CD4-positive, alpha-beta T cell treated with Interleukin-15 for 1 hour (primary cell): ENCODE results near the gene KLHDC8B.

ENCODE experiments used
- DNase-seq: peaks from one replicate; pipeline ENCODE4 v3.0.0-alpha.2; 2020

KLHDC8B gene

GRCh38 chr3:49171119-49171774 is at the start of gene KLHDC8B:
KLHDC8B (plus strand) TSS chr3:49171598; CDS start chr3:49172770, 1,172 bp downstream.
- peak; percentile 76 for DNase-seq

DNA sequence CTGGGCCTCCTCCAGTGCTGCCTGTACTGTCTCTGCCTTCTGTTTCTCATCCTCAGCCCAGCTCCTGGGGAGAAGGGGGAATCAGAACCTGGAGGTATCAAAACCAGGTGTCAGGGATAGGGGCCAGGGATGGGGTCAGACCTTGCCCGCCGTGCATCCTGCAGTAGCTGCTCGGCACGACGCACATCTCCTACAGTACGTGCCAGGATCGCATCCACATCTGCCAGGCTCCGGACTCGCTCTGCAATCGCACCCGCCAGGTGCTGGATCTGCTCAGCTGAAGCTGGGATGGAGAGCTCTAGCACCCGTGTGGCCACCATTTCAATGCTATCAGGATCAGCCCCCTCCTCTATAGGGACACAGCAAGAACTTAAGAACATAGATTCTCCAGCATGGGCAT is 49.4 kb upstream of the KLHDC8B start:
- no peak for DNase-seq

DNA sequence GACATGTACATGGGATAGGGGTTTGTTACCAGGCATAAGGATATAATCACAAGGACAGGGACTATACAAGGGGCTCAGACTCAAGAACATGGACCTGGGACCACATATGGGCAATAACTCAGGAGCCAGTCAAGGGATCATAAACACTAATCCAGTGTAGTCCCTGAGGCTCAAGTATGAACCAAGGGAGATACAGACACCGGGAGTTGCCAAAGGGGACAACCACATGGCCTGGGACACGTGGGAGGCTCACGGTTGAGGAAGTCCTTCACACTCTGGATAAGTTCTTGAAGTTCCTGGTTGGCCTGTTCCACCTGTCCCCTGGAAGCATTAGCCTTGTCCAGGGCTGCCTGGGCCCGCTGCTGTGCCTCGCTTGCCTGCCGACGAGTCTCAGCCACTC is 48.9 kb upstream of the KLHDC8B start:
- no peak for DNase-seq

GRCh38 chr3:49122886-49123545 is 48.4 kb upstream of the KLHDC8B start:
- no peak for DNase-seq

DNA sequence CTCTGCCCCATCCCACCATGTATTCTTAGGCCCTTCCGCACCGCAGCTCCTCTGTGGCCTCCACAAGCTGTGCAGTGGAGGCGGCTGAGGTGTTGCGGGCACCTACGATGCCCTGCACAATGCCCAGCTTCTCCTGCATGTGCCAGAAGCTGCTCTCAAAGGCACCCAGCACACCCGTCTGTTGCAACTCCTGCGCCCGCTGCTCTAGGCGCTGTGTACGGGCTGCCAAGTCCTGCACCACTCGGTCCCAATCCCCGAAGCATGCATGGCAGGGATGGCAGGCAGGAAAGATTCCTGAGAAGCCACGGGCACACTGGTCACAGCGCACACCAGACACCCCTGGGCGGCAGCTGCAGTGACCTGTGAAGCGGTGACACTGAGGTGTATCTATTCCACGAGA is 47.7 kb upstream of the KLHDC8B start:
- DNase-seq, result no peak

DNA sequence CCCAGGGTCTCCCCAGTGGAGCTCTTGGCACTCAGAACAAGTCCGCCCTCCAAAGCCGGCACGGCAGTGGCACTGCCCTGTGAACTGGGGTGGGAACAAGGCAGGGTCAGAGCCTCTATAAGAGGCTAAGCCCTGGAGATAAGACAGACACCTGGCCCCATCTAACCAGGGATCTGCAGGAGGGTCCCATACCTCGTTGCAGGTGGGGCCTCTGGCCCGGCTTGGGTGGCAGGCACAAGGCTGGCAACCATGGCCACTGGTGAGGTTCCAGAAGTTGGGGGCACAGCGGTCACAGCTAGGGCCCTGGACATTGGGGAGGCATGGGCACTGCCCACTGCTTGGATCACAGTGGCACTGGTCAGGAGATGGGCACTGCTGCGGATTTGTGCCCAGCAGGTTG is 47.2 kb upstream of the KLHDC8B start:
- no peak for DNase-seq

DNA sequence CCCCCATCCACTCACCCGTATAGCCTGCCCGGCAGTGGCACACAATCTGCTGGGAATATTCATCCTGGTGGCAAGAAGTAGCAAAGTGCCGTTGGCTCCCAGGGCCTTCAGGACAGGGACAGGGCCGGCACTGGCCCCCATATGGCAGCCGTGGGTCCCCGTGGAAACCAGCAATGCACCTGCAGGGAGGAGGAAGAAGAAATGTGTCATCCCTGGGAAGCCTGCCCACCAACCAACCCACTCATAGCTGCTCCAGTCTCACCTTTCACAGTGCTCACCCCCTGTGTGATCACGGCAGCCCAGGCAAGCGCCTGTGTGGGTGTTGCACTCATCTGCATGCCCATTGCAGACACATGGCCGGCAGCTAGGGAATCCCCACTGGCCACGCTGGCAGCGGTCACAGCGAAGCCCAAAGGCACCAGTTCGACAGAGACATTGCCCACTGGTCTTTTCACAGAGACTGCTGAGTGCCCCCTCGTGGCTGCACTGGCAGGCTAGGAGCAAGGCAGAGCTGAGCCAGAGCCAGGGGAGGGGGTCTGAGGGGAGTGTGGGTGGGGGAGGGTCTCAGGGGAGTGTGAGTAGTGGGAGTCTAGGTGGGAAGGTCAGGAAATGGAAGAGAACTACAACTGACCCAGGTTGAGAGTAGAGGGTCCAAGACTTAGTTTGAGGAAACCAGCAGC is 46.3 kb upstream of the KLHDC8B start:
- DNase-seq, result no peak

- no peak for DNase-seq
Measured at GRCh38 chr3:49131040-49131439, 40.4 kb upstream of the KLHDC8B start.

DNA sequence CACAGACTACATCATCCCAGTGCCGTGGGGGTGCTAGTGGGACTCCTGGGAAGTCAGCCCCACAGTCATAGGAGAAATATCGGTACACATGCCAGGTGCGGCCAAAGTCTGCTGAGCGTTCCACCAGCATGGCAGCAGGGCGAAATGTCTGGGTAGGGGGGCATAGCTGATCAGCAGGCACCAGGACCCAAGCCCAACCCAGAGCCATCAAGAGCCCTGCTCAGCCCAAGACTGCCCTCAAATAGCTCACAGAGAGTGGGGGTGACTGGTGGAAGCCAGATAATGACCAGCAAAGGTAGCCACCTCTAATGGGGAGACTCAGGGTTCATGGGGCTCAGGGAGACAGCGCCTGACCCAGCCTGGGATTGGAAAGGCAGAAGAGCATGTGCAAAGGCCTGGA is 39.8 kb upstream of the KLHDC8B start:
- DNase-seq, result no peak

- DNase-seq, result no peak
Measured at GRCh38 chr3:49132073-49132436, 39.3 kb upstream of the KLHDC8B start.

- DNase-seq, result no peak
Measured at GRCh38 chr3:49132437-49133225, 38.8 kb upstream of the KLHDC8B start, which contains the start of gene LAMB2. LAMB2 (minus strand) TSS chr3:49133050; CDS start chr3:49132867, 183 bp downstream.

DNA sequence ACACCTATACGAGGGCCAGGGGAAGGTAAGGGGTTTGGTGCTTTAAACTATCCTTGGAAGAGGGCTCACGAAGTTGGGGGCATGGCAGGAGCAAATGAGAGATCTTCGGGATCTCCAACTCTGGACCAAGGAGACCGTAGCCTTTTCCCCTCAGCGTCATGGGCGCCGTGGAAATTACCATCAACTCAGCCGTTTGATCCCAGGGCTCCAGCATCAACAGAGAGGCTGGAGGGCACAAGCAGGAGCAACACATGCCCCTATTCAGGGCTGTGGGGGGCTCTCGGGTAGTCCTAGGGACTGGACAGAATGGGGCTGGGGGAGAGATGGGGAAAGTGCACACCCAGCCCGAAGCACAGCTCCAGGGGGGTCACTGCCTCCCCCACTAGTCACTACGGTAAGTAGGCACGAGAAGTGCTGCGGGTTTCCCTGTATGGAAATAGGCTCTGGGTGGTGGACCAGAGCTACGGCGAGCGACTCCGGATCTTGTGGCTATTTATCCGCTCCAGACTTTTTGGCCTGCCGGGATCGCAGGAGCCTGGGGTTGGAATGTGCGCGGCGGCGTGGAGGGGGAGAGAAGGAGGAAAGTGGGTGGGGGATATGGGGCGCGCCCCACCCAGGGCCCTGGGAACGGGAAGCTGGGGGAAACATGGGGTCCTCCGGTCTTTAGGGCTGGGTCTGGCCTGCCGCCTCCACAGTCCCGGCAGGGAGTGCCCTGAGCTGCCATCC is 38.0 kb upstream of the KLHDC8B start:
- no peak for DNase-seq

GRCh38 chr3:49134471-49135265 is 36.7 kb upstream of the KLHDC8B start:
- DNase-seq, result no peak

DNA sequence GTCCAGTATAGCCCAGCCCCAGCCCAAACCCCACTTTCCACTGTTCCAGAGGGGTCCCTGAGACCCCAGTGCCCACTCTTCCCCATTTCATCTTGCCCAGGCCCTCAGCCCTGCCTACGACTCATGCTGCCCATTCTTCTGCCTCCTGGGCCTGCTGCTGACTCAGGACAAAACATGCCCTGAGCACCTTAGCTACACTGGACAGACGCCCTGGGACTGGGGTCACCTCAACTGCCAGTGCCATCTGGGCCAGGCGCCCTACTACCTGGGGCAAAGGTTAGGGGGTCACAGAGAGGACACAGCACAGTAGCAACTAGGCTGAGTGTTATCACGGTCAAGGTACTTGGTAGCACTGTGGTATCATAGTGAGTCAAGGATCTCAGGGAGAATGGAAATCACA is 35.9 kb upstream of the KLHDC8B start:
- no peak for DNase-seq

DNA sequence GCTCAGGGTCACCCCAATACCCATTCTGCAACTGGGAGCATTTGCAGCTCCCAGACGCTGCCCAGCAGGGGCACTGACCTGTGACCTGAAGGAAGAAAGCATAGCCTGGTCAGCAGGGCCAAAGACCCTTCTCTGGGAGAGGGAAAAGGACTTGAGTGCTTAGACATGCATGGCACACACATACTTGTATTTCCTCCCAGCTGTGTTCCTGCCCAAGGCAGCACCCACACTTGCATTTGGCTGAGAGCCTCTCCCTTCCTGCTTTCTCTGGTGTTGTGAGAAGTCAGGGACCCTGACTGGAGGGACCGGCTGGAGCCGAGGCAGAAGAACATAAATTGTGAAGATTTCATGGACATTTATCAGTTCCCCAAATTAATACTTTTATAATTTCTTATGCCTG is 31.3 kb upstream of the KLHDC8B start:
- no peak for DNase-seq

DNA sequence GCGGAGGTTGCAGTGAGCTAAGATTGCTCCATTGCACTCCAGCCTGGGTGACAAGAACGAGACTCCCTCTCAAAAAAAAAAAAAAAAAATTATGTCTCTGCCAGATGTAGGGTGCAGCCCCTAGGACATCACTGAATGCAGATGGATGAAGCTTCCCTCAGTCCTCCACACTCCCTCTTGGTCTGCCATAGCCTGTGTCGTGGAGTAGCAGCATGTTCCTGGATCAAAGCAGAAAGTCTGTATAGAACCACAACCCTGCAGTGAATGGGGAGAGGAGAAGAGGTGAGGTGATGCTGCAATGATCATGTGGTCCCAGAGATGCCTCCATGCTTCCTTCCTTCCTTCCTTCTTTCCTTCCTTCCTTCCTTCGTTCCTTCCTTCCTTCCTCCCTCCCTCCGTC is 23.2 kb upstream of the KLHDC8B start:
- DNase-seq, result no peak

- DNase-seq, result no peak
Measured at GRCh38 chr3:49151610-49152009, 19.8 kb upstream of the KLHDC8B start.

- no peak for DNase-seq
Measured at GRCh38 chr3:49153349-49153912, 18.0 kb upstream of the KLHDC8B start.

- DNase-seq, result no peak
Measured at GRCh38 chr3:49157289-49157688, 14.1 kb upstream of the KLHDC8B start.

DNA sequence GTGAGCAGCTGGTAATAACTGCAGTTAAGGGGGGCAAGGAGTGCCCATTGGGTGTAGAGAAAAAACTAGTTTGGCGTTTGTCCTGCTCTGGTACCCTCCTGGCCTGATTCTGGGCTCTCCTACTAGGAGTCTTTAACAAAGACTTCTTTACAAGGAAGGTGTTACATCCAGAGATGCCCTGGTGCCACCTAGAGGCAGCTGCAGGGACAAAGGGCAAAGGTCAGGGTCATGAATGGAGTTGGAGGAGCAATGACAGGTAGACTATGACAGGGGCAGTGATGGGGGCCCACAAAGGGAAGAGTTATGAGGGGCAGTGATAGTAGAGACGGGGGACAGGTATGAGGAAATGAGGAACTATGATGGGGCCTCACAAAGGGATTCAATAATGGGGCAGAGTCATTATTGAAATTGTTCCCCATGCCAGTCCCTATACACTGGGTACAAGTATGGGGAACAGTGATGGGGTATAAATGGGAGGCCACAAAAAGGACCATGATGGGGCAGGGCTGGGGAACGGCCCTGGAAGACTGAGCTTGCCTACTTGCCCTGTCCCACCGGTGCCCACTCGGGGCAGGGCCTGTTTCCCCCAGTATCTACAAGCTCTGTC is 13.2 kb upstream of the KLHDC8B start:
- DNase-seq, result peak; percentile 60

DNA sequence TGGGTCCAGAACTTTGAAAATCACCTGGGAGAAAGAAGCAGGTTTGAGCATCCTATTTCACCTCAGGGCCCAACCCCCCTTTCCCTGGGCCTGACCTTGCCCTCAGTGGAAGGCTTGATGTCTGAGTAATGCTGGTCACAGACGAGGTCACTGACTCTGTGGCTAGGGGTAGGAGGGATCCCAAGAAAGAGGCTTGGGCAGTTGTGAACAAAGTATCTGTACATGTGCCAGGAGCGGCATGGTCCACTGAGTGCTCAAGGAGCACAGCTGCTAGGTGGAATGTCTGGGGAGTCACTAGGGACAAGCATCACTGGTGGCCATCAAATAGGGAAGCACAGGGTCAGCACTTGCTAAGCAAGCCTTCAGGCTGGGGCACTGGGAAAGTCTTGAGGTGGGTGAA is 12.6 kb upstream of the KLHDC8B start:
- no peak for DNase-seq
